Epithelial cell of prostate (primary cell): ENCODE data around the gene ABHD14A.

Experiments used
- DNase-seq: peaks from one replicate; pipeline ENCODE4 v3.0.0-alpha.2; 2011; ENCODE audit warnings: low read depth, low spot score
- H3K27ac ChIP-seq: fragments of 450-650 bp; 2 replicates; pipeline ENCODE4 v1.5.1; 2017; ENCODE audit warnings: mild to moderate bottlenecking

ABHD14A gene

GRCh38 chr3:51968883-51969678 lies 5.8 kb upstream of the ABHD14A start:
- DNase-seq = no peak
- H3K27ac ChIP-seq = no peak overlapping the region

DNA sequence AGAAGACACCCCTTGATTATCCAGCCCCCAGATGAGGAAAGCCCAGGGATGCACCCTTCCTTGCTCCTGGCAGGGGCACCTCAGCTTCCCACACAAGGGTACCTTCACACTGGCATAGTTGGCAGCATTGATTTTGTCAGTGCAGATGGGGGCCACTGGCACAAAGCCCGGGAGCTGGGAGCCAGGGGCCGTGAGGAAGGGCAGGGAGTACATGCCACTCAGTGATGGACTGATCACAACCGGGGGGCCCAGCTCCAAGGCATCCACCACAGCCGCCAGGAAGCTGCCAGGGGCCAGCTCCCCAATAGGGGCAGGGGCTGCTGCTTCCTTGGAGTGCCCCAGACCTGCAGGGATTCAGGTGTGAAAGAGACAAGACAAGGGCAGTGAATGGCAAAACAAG lies 5.0 kb upstream of the ABHD14A start:
- no peak for DNase-seq
- no peak overlapping the region for H3K27ac ChIP-seq

DNA sequence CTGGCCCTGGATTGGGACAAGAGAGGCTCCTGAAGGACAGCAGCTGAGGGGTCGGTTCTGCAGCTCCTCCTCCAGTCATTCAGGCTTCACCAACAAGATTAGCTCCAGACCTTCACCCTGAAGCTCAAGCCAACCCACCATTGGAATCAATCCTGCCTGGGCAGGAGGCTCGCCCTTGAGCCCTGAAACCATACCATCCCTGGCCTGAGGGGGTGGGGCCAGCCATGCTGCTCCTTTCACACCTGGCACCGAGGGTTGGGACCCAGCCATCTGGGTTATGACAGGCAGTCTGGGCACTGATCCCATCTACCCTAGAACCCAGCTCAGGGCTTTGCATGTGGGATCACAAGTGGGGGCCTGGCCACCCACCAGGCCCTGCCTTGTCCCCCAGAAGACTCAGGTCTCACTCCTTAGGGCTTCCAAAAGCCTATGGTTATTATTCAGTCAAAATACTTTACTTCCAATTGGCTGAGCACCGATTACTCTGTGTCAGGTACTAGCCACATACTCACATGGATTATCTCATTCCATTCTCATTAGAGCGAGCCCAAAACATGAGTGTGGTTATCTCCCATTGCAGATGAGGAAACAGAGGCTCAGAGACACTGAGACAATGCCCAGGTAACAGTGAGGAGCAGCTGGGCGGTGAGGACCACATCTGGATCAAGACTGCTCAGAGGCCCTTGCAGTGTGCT lies 4.1 kb upstream of the ABHD14A start:
- no peak for DNase-seq
- no peak overlapping the region for H3K27ac ChIP-seq

DNA sequence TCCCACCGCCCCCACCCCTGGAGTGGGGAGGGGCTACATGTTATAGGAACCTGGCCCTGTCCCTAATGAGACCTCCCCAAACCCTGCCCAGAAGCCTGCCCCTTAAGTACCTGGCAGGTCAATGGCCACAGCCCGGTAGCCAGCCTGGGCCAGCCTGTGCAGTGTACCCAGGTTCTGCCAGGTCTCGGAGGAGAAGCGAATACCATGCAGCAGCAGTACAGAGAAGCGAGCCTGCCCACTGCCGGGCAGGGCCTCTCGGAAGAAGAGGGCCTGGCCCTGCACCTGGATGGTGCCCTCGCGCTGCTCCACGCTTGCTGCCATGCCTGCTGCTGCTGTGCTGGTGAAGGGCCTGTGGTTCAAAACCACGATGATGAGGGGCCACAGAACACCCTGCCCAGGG lies 3.5 kb upstream of the ABHD14A start:
- H3K27ac ChIP-seq = no peak overlapping the region
- no peak for DNase-seq

DNA sequence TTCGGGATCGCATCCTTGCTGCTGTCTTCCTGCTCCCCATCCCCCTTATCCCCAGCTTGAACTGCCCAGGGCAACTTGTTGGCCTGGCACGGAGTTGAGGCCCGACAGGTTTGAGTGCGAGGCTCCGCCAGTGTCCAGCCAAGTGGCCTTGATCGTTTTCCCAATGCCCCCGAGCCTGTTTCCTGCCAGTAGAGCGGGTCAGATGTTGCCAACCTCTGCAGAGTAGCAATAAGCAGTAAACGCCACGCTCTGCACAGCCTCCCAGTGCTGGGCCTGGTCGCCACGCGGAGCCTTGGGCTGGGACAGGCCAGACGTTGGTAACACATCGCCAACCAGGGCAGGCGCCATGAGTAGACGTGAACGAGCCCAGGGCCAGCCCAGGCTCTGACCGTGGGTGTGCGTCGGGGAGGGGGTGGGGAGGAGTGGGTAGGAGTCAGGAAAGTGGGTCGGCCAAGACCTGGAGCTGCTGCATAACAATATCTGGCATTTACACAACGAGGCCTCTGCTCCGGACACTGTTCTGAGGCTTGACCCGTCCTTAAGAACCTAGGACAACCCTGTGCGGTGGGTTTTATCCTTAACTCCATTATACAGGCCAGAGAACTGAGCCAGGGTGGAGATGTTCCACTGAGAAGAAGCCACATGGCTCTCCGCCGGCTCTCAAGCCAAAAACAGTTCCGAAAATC lies 444 bp upstream of the ABHD14A start:
- H3K27ac ChIP-seq = peak overlapping the region; percentile 64
- no peak for DNase-seq

DNA sequence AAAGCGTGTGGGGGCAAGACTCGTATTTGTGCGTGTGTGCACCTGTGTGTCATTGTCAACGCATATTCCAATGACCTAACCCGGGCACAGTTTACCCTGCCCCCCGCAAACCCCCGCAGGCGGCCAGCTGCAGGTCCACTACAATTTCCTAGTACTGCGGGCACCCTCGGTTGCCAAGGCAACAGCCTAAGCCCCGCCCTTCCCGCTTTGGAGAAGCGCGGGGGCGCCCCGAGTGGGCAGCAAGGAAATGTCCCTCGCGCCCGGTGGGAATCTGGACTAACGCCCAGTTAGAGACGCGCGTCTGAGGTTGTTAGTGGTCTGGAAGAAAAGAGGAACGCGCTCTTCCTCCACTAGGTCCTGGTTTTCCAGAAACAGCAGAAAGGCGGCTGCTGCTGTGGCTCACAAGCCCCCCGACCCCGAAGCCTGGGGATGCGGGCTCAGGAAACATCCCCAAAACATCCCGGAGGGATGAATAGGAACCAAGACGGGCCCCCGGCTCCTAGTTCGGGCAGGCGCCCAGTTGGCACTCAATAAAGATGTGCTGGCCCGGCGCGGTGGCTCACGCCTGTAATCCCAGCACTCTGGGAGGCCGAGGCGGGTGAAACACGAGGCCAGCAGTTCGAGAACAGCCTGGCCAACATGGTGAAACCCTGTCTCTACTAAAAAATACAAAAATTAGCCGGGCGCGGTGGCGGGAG lies 1.1 kb downstream of the ABHD14A start:
- no peak overlapping the region for H3K27ac ChIP-seq
- no peak for DNase-seq

GRCh38 chr3:51977446-51978142 lies 2.7 kb downstream of the ABHD14A start:
- peak overlapping the region; percentile 61 for H3K27ac ChIP-seq
- no peak for DNase-seq

DNA sequence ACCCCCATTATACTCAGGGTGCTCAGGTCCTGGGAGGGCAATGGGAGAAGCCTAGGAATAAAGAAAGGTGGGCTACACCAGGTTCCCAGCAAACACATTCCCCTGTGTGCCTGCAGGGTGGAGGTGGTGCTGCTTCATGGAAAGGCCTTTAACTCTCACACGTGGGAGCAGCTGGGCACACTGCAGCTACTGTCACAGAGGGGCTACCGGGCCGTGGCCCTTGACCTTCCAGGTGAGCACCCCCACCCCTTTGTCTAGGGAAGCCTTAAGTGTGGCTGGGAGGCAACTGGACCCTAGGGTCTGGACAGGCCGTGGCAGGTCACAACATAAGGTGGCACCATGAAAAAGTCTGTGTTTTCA lies 3.3 kb downstream of the ABHD14A start:
- peak overlapping the region; percentile 61 for H3K27ac ChIP-seq
- DNase-seq = no peak

- no peak overlapping the region for H3K27ac ChIP-seq
- no peak for DNase-seq
Observed at GRCh38 chr3:51980253-51980652, 5.4 kb downstream of the ABHD14A start.

DNA sequence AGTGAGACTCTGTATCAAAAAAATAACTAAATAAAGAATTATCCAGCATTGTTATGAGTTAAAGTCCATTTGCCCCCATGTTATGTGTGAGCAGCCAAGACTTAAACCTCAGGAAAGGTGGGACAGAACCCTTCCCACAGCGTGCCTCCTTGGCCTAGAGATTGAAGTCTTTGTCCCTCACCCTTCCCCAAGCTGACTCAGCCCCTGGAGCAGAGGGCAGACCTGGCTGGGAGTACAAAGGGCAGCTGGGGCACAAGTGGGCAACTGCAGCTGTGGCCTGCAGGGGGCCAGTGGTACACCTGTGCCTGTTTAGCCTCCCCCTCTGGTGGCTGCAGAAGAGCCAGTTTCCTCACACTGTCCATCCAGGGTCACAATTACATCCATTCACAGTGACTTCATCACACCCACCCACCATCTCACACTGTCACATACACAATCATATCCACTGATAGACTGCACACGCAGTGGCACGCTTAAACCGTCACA lies 7.5 kb downstream of the ABHD14A start:
- peak overlapping the region; percentile 96 for H3K27ac ChIP-seq
- no peak for DNase-seq

GRCh38 chr3:51982838-51983577 lies 8.1 kb downstream of the ABHD14A start, which contains the start of gene ACY1:
Gene ACY1, plus strand, starts transcription at chr3:51983535. Its CDS starts 530 bp downstream, at chr3:51984065.
- no peak for DNase-seq
- H3K27ac ChIP-seq = peak within 1 kb of the TSS; percentile 96

GRCh38 chr3:51983578-51984268 lies 8.9 kb downstream of the ABHD14A start:
- no peak for DNase-seq
- peak overlapping the region; percentile 96 for H3K27ac ChIP-seq

GRCh38 chr3:51984269-51984647 lies 9.4 kb downstream of the ABHD14A start:
- no peak for DNase-seq
- peak overlapping the region; percentile 96 for H3K27ac ChIP-seq

GRCh38 chr3:51985063-51985462 lies 10.2 kb downstream of the ABHD14A start:
- DNase-seq = no peak
- H3K27ac ChIP-seq = no peak overlapping the region

DNA sequence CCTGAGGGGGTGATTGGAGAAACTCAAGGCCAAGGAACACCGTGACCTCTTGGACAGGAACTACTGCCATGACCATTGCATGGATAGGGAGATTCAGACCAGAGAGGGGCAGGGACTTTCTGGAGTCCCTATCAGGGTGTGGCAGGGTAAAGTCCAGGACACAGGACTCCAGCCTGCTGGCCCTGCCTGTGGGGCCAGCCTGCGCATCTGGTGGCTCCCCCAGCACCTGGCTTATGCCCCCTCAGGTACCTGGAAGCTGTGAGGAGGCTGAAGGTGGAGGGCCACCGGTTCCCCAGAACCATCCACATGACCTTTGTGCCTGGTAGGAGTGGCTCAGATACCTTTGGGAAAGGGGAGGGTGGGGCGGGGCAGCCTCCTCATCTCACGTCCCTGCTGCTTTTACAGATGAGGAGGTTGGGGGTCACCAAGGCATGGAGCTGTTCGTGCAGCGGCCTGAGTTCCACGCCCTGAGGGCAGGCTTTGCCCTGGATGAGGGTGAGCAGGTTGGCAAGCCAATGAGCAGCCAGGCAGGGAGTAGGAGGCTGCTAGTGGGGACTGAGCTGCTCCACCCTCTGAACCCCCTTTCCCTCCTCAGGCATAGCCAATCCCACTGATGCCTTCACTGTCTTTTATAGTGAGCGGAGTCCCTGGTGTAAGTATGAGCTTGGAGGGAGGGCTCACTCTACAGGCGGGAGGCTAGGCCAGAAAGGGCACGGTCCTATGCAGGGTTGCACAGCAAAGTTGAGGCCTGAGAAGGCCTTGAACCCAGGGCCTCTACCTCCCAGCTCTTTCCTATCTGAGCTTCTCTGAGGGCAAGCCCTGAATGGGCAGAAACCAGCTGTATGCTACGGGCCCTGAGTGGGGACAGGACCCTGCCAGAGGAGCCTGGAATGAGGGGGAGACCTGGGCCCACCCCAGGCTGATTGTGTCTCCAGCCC lies 11.4 kb downstream of the ABHD14A start:
- DNase-seq = no peak
- H3K27ac ChIP-seq = no peak overlapping the region

DNA sequence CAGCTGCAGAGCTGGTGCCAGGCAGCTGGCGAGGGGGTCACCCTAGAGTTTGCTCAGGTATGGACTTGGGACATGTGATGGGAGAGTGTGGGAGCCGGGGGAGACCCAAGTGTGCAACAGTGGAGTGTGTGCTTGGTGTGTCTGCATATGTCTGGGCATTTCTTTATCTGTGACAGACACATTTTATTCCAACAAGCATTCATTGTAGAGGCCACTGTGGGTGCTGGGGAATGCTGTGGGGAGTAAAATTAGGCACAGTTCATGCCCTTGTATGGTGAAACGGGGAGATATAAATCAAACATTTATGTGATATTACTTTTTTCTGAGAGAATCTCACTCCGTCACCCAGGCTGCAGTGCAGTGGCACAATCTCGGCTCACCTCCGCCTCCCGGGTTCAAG lies 12.7 kb downstream of the ABHD14A start:
- H3K27ac ChIP-seq = no peak overlapping the region

DNA sequence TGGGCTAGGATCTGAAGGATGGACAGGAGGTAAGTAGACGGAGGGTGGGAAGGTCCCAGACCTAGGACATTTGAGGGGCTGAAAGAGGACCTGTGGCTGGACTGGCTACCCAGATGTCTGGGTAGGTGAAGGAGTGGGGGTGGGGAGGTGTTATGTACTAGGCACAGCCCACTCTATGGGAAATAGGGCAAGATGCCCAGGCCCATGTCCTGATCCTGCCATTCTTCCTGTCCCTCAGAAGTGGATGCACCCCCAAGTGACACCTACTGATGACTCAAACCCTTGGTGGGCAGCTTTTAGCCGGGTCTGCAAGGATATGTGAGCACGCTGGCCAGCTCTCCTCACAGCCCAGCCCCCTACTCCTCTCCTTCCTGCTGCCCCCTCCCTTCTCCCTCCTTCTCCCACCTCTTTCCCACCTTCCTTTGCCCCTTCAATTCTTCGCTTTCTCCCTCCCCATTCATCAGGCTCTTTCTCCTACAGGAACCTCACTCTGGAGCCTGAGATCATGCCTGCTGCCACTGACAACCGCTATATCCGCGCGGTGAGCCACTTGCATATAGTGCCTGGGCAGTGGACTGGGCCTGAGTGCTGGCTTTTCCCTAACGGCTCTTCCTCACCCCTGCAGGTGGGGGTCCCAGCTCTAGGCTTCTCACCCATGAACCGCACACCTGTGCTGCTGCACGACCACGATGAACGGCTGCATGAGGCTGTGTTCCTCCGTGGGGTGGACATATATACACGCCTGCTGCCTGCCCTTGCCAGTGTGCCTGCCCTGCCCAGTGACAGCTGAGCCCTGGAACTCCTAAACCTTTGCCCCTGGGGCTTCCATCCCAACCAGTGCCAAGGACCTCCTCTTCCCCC lies 13.7 kb downstream of the ABHD14A start:
- DNase-seq = no peak
- no peak overlapping the region for H3K27ac ChIP-seq

More for the DNA sequence above, 12.7 kb downstream of the ABHD14A start:
- DNase-seq = no peak
